Umbilical cord (tissue), 2 donors: ENCODE results near the gene FGD5. TPM values are rescaled to one million over a fixed set of nuclear protein-coding genes. Genes with fewer than 3 reads are reported as not detected.

Source experiments
- DNase-seq: peaks from one replicate; pipeline ENCODE4 v3.0.0-alpha.2; 2015; ENCODE audit warnings: low spot score
- total RNA-seq: library from RNA; depleted of rRNA; stranded (reverse); fragments of >200 nt; gene quantifications from one replicate; pipeline ENCODE4 v1.2.3, GENCODE V29; 2014; ENCODE audit warnings: low replicate concordance; ENCODE audit not compliant: insufficient read depth

FGD5 gene
- total RNA-seq, 1 donor from 2014 or later = 10.1 TPM

DNA sequence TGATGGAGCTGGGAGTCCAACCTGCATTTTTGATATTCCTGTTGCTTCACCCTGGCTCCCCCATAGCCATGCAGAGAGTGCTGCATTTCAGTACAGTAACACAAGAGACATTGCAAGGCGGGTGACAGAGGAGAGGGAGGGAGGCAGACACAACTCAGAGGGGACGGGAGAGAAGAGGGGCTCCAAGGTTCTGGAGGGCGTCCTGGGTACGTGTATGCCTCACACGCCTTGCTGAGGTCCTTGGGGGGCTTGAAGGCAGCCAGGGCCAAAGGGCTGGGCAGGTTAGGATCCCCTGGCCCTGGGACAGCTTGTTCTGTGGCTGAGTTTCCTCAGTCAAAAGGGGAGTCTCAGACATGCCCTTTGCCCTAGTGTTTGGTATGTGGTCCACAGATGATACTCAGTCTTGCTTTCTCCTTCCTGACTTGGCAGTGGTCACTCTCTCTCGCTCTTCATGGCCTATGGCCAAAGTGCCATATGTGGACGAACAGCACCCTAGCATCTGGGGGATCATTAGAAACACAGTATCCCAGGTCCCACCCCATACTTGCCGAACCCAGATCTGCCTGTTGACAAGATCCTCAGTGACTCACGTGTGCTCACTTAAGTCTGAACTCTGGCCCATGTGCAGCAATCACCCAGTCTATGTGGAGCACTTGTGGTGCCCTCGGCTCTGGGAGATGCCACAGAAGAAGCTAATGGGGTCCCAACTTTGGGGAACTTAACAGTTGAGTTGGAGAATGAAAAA, 52.9 kb downstream of the FGD5 start:
- no peak for DNase-seq

DNA sequence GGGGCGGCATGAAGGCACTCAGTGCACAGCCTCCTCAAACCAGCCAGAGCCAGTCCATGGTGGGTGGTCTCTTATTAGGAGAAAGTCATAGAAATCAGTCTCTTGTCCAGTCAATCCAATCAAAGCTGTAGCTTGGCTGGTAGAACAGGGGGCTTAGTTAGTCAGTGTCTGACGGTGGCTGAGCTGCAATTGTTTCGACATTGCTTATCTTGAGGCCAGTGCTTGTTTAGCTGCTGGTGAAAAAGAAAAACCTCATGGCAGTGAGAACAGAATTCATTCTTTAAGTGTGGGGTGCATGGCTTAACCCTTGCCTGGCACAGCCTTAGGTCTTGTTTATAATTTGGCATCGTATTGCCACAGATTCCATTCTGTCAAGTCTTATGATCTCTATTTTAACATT, 53.9 kb downstream of the FGD5 start:
- DNase-seq = no peak

DNA sequence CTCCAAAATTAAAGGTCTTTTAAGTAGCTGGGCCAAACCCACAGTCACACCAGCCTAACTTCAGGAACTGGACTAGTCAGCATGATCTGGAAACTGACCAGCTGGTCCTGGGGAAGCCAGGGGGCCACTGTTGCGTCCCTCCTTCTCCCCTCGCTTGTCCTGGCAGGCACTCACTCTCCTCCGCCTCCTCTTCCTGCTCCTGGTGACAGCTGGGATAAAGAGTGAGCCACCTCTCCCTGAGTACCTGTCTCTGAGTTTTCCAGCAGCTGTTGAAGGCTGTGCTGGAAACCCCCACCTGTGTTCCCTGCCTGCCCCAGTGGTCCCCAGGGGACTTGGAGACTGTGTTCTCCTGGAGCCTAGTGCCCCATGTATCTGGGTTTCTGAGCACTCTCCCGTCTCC, 56.0 kb downstream of the FGD5 start:
- no peak for DNase-seq

DNA sequence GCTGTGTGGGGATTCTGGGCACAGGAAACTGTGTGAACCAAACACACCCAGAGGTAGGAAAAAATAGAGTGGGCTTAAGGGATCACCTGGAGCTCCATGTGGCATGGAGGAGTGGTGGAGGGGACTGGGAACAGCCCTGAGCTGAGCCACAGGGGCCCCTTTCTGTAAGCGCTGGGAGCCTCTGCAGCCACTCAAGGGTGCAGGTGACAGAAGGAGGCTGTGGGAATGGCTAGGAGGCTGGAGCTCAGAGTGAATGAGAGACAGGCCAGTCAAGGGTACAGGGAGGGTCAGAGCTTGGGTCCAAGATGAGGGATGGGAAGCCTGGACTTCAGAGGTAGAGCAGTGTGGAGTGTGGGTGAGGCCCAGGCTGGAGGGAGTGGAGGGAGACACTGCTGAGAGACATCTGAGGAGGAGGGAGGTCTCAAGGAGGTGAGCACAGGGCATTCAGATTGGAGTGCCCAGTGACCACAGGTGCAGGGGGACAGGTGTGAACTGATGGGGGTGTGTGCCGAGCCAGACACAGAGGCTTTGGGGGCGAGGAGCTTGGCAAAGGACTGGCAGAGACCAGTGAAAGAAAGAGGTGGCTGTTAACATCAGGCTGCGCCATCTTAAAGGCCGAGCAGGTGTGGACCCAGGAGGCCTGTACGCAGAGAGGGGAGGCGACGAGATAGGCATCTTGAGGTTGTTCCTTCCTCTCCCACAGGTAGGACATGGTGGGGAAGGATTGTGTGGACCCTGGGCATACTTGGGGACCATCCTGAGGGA, 56.8 kb downstream of the FGD5 start:
- no peak for DNase-seq

DNA sequence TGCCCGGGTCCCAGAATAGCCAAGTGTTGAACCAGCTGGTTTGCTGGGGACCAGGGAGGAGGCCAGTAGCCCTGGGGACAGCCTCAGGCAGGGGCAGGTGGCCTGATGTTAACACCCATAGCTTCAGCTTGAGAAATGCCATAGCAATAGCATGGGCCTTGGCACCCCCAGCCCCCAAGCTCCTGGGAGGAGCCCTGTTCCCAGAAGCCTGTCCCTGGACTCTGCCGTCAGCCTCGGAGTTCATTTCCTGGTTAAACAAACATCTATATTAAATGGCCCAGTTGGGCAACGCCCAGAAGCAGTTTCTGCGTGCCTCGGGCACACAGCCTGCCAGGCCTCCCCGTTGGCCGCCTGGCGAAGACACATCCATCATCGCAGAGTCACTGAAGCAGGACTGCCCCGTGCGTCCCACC, 58.2 kb downstream of the FGD5 start:
- DNase-seq = peak; percentile 65

DNA sequence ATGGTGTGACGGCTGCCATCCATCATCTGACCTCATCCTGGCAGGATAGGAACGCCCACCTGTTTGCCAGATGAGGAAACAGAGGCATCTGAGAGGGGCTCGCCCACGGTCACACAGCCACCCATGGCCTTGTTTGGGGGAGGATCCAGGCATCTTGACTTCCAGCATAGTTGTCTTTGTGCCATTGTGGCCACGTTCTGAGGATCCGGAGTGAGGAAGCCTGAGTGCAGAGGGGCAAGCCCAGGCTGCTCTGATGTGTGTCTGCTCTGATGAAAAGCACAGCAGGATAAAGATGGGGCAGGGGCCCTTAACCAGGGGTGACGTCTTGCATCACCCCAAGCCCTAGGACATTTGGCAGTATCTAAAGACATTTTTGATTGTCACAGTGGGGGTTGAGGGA, 58.7 kb downstream of the FGD5 start:
- no peak for DNase-seq

DNA sequence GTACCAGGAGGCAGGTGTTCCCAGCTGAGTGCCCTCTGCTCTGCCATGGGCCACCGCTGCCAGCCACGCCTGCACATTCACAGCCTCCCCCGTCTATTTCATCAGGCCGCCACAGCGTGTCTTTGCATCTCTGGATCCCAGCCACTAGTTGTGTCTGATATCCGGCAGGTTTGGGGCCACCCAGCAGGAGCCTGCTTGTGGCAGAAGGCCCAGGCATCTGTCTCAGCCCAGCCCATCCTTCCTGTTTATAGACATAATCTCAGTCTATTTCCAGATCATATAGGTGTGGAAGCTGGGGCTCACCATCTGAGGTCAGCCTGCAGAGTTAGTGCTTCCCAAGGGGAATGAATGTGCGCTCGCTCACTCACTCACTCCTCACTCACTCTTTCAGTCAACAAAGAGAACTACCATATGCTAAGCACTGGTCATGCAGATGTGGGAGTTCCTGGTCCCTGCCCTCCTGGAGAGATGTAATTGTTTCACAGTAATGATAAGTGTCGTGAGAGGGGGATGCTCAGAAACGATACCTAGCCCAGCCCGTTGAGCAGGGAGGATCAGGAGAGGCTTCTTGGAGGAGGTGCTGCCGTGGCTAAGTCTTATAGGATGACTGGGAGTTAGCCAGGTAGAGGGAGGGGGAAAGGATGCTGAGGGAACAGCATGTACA, 60.6 kb downstream of the FGD5 start:
- DNase-seq = no peak

DNA sequence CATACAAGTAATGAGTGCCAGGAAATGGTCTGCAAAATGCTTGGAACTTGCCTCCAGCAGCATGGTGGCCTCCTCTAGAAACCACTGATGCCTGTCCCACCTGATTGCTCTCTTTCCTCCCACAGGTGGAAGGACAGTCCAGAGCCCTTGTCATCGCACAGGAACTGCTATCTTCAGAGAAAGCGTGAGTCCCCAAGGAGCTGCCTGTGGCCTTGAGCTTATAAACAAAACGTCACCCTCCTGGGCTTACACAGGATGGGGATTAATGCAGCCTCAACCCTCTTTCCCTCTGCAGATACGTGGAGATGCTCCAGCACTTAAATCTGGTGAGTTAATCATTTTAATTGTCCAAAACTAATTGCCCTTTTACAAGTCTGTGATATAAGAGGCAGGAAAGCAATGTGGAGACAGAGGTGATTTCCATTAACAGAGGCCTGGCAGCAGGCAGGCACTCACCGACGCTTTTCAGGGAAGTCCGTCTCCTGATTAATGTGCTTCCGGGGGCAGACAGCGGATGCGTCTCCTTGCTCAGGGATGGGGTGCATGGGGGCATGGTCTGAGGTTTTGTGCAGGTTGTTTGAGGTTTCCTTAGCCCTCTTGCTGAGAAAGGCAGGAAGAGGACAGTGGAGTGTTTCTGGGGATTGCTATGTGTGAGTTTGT, 61.8 kb downstream of the FGD5 start:
- no peak for DNase-seq

DNA sequence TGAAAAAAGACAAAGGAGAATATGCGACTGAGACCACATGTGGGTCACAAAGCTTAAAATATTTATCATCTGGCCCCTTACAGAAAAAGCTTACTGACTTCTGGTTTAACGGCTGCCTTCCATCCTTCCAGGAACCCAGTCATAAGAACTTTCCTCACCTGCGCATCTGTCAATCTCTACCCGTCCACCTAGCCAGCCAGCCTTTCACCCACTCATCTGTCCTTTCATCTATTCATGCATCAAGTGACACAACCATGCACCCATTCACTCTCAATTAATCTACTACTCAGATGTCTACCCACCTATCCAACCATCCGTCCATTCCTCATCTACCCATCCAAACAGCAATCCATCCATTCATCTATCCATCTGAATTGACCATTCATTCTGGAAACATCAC, 64.5 kb downstream of the FGD5 start:
- no peak for DNase-seq

DNA sequence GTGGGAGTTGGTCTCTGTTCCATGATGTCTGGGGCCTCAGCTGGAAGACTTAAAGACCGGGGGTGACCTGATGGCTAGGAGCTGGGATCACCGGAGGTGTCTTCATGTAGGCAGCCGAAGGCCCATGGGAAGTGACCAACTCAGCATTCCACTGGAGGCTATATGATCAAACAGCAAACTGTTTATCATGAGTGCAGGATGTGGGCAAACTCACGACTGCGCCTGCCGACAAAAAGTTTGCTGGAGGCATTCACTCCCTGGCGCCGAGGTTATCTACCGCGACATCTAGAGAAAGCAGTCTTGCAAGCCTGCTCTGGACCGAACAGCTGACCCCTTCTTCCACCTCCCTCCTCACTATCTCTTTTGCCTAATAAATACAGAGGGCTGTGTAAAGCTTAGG, 65.9 kb downstream of the FGD5 start:
- no peak for DNase-seq

DNA sequence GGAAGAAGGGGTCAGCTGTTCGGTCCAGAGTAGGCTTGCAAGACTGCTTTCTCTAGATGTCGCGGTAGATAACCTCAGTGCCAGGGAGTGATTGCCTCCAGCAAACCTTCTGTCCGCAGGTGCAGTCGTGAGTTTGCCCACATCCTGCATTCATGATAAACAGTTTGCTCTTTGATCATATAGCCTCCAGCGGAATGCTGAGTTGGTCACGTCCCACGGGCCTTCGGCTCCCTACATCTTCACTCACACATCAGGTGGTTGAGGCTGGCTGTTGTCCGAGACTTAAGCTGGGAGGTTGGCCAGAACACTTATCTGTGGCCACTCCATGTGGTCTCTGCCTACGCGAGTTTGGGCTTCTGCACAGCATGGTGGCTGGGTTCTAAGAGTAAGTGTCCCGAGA, 66.5 kb downstream of the FGD5 start:
- DNase-seq = no peak

DNA sequence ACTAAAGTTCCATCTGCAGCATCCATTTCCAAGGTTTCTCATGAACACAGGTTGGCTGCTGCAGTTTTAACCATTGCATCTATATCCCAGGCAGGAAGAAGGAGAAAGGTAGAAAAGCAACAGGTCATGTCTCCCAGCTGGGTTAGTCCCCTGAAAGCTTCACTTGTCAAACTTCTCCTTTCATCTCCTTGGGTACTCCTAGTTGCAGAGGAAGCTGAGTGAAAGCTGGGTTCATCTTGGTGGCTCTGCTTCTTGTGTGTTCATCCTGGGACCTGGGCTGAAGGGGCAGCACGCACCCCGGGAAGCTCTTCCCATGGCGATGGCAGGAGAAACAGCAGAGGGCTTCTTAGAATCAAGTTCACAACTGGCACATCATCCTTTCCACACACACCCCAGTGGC, 67.3 kb downstream of the FGD5 start:
- no peak for DNase-seq

DNA sequence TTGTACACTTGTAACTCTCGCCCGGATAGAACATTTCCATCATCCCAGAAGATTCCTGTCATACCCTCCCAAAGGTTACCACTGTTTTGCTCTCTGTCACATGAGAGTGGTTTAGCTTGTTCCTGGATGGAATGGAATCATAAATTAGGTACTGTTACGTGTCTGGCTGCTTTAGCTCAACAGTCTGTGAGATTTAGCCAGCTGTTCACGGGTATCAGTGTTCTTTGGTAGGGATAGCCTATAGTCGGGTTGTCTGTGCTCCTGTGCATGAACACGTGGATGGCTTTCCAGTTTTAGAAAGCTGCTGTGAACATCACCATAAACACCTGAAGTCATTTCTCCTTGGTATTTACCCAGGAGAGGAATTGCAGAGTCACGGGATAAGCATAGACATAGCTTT, 70.4 kb downstream of the FGD5 start:
- no peak for DNase-seq

DNA sequence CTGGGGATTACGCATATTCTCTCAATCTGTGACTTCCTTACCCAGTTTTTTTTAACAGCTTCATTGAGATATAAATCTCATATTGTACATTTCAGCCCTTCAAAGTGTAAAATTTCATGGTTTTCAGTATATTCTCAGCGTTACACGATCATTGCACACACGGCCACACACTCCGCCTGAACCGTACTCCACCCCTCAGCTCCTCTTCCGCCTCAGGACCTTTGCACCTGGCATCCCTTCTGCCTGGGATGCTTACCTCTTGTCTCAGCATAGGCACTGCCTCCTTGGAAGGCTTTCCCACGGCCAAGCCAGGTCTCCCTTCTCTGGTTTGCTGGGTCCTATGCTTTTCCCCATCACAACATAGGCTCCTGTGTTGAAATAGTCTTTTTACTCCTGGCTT, 71.2 kb downstream of the FGD5 start:
- DNase-seq = no peak

DNA sequence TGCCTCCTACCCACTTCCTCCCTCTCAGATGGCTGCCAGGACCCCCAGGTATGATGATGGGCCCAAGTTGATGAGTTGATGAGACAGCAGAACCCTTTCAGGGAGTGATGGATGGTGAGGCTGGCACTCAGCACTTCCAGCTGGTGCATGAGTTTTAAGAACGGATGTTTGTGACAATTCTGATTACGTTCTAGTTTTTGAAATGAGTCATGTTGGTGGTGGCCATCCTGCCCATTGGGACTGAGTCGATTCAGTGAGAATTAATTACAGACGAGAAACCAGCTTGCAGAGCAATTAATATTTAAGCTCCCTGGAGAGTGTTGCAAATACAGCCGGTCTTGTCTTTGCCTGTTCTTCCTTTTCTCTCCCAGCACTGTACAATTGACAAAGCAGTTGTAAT, 71.7 kb downstream of the FGD5 start:
- no peak for DNase-seq

DNA sequence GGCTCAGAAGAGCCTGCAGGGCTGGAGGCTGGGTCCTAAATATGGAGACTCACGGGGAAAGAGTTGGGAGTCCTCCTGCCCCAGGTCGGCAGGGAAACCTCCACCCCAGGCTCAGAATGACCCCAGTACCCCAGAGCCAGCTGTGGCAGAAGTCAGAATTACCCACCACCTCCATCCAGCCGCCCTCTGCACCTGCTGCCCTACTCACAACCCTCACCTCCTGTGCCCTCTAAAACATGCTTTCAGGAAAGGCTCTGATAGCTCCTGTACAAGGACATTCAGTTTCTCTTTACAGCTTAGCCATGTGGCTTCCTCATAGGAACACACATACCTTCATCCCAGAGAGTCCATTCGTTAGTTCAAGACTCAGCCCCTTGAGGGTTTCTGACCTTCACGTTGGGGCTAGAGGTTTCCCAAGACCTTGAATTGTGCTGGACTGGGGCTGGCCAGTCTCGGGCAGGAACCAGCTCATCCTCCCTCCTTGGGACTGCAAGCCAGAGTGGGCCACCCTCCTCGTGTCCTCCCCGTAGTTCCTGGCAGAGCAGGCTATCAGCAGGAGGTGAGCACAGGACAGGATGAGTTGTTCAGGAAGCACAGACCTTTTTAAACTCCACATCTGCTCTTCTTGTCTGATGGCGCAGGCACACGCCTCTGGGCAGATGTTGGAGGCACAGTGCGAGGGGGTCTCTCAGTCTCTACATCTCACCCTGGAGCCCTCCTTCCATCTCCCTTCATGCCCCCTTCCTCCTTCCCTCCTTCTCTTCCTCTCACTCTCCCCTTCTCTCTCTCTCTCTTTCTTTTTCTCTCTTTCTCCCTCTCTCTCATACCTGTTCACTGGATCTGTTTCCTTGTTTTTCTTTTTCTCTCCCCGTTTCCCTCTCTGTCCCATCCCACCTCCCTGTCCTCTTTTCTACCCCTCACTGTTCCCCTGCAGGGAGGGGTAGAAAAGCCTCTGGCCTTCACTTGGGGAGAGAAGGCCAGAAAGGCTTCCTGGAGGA, 72.7 kb downstream of the FGD5 start:
- no peak for DNase-seq

DNA sequence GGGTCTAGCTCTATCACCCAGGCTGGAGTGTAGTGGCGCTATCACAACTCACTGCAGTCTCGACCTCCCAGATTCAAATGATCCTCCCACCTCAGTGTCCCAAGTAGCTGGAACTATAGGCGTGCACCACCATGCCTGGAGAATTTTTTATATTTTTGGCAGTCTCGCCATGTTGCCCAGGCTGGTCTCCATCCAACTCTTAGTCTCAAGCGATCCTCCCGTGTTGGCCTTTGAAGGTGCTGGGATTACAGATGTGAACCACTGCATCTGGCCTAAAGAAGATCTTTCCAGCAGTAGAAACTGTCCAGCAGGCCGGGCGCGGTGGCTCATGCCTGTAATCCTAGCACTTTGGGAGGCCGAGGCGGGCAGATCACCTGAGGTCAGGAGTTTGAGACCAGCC, 73.5 kb downstream of the FGD5 start:
- DNase-seq = no peak

DNA sequence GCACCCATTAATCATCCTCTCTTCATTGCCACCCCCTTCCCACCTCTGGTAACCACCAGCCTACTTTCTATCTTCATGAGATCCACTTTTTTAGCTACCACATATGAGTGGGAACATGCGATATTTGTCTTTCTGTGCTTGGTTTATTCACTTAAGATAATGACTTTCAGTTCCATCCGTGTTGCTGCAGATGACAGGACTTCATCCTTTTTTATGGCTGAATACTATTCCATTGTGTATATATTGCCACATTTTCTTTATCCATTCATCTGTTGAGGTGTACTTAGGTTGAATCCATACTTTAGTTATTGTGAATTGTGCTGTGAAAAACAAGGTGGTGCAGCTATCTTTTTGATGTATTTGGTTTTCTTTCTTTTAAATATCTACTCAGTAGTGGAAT, 75.3 kb downstream of the FGD5 start:
- no peak for DNase-seq

DNA sequence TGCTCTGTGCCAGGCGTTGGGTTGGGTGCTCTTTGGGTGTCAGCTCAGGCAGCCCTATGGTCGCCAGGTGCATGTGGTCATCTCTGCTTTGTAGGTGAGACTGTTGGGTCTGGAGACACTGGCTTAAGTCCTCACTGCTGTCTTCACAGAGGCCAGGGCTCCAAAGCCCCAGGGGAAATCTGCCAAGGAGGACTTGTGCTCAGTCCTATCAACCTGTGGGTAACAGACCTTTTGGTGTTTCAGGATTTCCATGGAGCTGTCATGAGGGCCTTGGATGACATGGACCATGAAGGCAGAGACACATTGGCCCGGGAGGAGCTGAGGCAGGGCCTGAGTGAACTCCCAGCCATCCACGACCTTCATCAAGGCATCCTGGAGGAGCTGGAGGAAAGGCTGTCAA, 78.5 kb downstream of the FGD5 start:
- DNase-seq = no peak

DNA sequence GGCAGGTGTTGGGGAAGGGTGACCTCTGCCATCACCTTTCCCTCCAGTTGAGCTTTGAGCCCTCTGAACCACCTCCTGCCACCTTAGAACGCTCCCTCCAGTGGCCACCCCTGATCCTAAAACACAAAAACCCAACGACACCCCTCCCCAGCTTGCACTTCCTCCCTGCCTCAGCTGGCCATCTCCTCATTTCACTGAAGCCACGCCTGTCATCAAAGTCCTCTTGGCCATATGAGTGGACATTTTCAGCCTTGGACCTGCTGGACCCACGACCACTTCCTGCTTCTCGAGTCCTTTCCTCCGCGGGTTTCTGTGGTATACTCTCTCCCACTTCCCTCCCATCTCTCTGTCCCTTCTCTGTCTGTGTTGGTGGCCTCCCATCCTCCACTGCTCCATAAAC, 80.2 kb downstream of the FGD5 start:
- no peak for DNase-seq

DNA sequence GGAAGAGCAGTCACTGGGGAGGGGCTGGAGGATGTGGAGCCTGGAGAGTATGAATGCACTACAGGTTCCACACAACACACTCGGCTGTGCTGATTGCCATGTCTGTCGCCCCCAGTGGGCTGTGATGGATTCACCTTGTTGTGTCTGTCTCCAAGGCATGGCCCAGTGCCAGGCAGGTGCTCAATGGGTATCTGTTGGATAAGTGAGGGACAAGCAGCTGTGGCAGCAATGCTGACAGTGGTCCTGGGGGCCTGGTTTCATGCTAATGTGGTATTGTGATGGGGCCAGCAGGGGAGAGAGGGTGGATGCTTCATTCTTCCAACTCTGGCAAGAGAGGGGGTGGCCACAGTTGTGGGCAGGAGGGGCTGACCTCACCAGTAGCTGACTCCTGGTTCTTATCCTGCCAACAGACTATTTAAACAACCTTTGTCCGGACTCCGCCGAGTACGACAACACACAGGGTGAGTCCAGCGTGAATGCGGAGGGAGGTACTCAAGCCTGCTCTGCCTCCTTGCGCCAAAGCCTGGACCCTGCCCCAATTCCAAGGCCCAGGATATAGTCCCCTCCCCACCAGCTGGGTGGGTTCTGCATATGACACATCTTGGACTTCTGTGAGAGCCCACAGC, 81.3 kb downstream of the FGD5 start:
- DNase-seq = no peak
